K562 (cell line): ENCODE results near the gene ZSWIM1. TPM values are rescaled to one million over a fixed set of nuclear protein-coding genes. Genes with fewer than 3 reads are reported as not detected.
A peak's percentile ranks its signal among the peaks of the same experiment; 100 is the strongest.

Source experiments
- ATF1 ChIP-seq, 2 experiments: fragments of 450-650 bp in 1 of 2; IDR thresholded peaks; 2 replicates each; pipeline ENCODE4 v1.6.1; 2016; ENCODE audit warnings: missing compliant biosample characterization in 1 of 2, missing genetic modification characterization in 1 of 2
- ETV1 ChIP-seq: fragments of 450-650 bp; conservative IDR thresholded peaks from 2 replicates; pipeline ENCODE4 v1.6.1; 2016; ENCODE audit warnings: missing genetic modification characterization, control low read depth, low read depth, missing compliant biosample characterization
- FOS ChIP-seq: IDR thresholded peaks from 3 replicates; pipeline ENCODE4 v1.6.1; 2011; ENCODE audit not compliant: insufficient read length; ENCODE audit errors: extremely low read depth
- FOXK2 ChIP-seq, 2 experiments: fragments of 450-650 bp; IDR thresholded peaks in 1 of 2; conservative IDR thresholded peaks in 1 of 2; 2 replicates each; pipeline ENCODE4 v1.6.1; 2016; ENCODE audit warnings: low read depth in 2 of 2, mild to moderate bottlenecking in 1 of 2
- GABPB1 ChIP-seq: sonication (generic); formaldehyde crosslinking; IDR thresholded peaks from 2 replicates; pipeline ENCODE4 v1.8.0; 2022; ENCODE audit warnings: mild to moderate bottlenecking, missing genetic modification reagents
- KDM5B ChIP-seq: fragments of 200-600 bp; sonication (generic); IDR thresholded peaks from 2 replicates; pipeline ENCODE4 v1.6.1; 2012; ENCODE audit warnings: low read depth, mild to moderate bottlenecking, moderate library complexity, low read length, control low read depth, inconsistent platforms; ENCODE audit not compliant: insufficient replicate concordance
- MBD2 ChIP-seq: sonication (generic); IDR thresholded peaks from 2 replicates; pipeline ENCODE4 v1.6.1; 2016; ENCODE audit warnings: low read depth, borderline replicate concordance
- NFIC ChIP-seq: fragments of 450-650 bp; IDR thresholded peaks from 2 replicates; pipeline ENCODE4 v1.6.1; 2017; ENCODE audit warnings: mild to moderate bottlenecking, inconsistent platforms
- SFPQ ChIP-seq: fragments of 200-400 bp; formaldehyde crosslinking; IDR thresholded peaks from 2 replicates; pipeline ENCODE4 v1.6.1; 2017; ENCODE audit warnings: mild to moderate bottlenecking, low read depth, low read length, moderate library complexity
- TAF7 ChIP-seq: fragments of 450-650 bp; IDR thresholded peaks from 2 replicates; pipeline ENCODE4 v1.6.1; 2016; ENCODE audit warnings: missing genetic modification characterization, missing compliant biosample characterization
- ZBTB7A ChIP-seq: IDR thresholded peaks from 2 replicates; pipeline ENCODE4 v1.6.1; 2011; ENCODE audit warnings: low read depth, mild to moderate bottlenecking, low read length, moderate library complexity, borderline replicate concordance; ENCODE audit not compliant: control insufficient read depth
- ZNF175 ChIP-seq: fragments of 200-800 bp; sonication (Bioruptor generic); IDR thresholded peaks from 2 replicates; pipeline ENCODE4 v1.6.1; 2016; ENCODE audit warnings: low read depth, mild to moderate bottlenecking, missing genetic modification characterization, missing compliant biosample characterization
- ZNF584 ChIP-seq: fragments of 200-800 bp; sonication (Bioruptor generic); IDR thresholded peaks from 2 replicates; pipeline ENCODE4 v1.6.1; 2016; ENCODE audit warnings: low read depth, mild to moderate bottlenecking, missing genetic modification characterization, missing compliant biosample characterization
- ZNF76 ChIP-seq: fragments of 250-450 bp; sonication (Bioruptor Pico); IDR thresholded peaks from 2 replicates; pipeline ENCODE4 v1.4.0; 2020; ENCODE audit warnings: mild to moderate bottlenecking, moderate library complexity, borderline replicate concordance
- polyA plus RNA-seq, 8 experiments: library from polyadenylated mRNA; depleted of rRNA in 4 of 8; stranded (reverse) in 5 of 8; unstranded in 3 of 8; fragments of >200 nt; fragmentation: Nextera tagmentation in 2 of 8; fragmentation: Illumina TruSeq in 1 of 8; extraction: Ambion mirVana in 2 of 8; extraction: Trizol in 1 of 8; gene quantifications; 2 replicates each; pipeline versions ENCODE4 v1.2.1 to v1.2.3, GENCODE V29; 2011 to 2014; ENCODE audit warnings: inconsistent platforms in 1 of 8, missing spikeins in 1 of 8
- total RNA-seq, 7 experiments: library from RNA; depleted of rRNA in 6 of 7; stranded (reverse); fragments of >200 nt in 6 of 7; fragmentation: Illumina TruSeq in 2 of 7; extraction: Trizol in 2 of 7; gene quantifications; 2 replicates each; pipeline versions ENCODE4 v1.2.1 to v1.2.3, GENCODE V29; 2011 to 2021; ENCODE audit warnings: low replicate concordance in 1 of 7
- TF ChIP-seq, protein P1 (sequence below): fragments of 450-650 bp; formaldehyde crosslinking; IDR thresholded peaks from 2 replicates; pipeline ENCODE4 v1.4.0; 2022; ENCODE audit warnings: missing genetic modification characterization
- TF ChIP-seq, protein P2 (sequence below), 2 experiments: fragments of 450-650 bp; conservative IDR thresholded peaks; 2 replicates each; pipeline ENCODE4 v1.6.1; 2017; ENCODE audit warnings: mild to moderate bottlenecking in 2 of 2, moderate library complexity in 2 of 2

Gene ZSWIM1
- total and polyA plus RNA-seq, 9 of the 15 experiments (the other 6 are each of a cell fraction or from before 2014, with no cell fraction given), result 2.5 to 15.6 (median 9.5) TPM

DNA sequence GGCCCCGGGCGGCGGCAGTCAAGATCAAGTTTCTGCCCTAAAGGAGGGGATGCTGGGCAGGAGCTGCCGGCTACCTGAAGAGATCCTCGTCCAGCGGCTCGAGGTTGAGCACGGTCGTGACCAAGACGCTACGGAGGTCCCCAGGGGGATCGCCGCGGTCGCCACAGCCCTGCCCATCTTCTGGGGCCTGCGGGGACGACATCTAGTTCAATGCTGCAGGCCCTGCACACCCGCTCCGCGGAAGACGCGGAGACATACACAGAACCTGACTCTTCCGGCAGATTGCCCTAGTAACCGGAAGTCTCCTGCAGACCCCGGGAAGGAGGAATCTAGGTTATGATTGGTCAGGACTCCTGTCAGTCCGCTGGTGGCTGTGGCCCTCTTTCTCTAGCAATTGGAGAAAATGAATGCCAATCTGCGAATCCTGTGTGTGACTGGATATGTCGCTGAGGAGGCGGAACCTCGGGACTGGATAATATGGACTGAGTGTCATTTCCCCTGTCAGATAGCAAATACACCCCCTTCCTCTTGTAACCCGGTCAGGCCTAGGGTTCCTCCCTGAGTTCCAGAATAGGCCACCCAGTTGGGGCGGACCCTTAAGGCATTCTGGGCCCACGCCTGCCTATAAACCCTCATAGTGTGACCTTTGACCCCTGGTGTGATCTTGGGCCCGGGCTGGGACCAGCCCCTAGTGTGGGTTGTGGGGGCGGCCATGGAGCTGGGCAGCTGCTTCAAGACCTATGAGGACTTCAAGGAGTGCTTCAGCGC is 23.7 kb upstream of the ZSWIM1 start, which contains the start of the genes ACOT8 and ZSWIM3 (continued):
- TF ChIP-seq, protein P1, sequence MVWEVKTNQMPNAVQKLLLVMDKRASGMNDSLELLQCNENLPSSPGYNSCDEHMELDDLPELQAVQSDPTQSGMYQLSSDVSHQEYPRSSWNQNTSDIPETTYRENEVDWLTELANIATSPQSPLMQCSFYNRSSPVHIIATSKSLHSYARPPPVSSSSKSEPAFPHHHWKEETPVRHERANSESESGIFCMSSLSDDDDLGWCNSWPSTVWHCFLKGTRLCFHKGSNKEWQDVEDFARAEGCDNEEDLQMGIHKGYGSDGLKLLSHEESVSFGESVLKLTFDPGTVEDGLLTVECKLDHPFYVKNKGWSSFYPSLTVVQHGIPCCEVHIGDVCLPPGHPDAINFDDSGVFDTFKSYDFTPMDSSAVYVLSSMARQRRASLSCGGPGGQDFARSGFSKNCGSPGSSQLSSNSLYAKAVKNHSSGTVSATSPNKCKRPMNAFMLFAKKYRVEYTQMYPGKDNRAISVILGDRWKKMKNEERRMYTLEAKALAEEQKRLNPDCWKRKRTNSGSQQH (CRISPR knock-in tag), result 0 out of 2 replicates have a peak, but pooled peaks have one; percentile 35
- peak; percentile 96 for TF ChIP-seq KDM5B
- peak; percentile 35; the same call in 1 of the 2 replicates for TF ChIP-seq ZBTB7A
- TF ChIP-seq ETV1, result 0 out of 2 replicates have a peak, but pooled peaks have one; percentile 52
- peak; percentile 79 for TF ChIP-seq TAF7
- peak; percentile 73 to 82; a peak in 3 of 4 replicates for TF ChIP-seq FOXK2 (conservative IDR thresholded peaks at IDR 0.05 in 1 of 2, IDR thresholded peaks at IDR 0.05 in 1 of 2; ENCODE audit: low read depth in 2 of 2)
- TF ChIP-seq NFIC, result no peak
- no peak for TF ChIP-seq SFPQ
- TF ChIP-seq GABPB1 (CRISPR knock-in tag), result peak; percentile 97
- TF ChIP-seq, protein P2, sequence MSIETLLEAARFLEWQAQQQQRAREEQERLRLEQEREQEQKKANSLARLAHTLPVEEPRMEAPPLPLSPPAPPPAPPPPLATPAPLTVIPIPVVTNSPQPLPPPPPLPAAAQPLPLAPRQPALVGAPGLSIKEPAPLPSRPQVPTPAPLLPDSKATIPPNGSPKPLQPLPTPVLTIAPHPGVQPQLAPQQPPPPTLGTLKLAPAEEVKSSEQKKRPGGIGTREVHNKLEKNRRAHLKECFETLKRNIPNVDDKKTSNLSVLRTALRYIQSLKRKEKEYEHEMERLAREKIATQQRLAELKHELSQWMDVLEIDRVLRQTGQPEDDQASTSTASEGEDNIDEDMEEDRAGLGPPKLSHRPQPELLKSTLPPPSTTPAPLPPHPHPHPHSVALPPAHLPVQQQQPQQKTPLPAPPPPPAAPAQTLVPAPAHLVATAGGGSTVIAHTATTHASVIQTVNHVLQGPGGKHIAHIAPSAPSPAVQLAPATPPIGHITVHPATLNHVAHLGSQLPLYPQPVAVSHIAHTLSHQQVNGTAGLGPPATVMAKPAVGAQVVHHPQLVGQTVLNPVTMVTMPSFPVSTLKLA (conservative IDR thresholded peaks at IDR 0.05), result peak; percentile 53 to 76
- peak; percentile 100 for TF ChIP-seq FOS
- TF ChIP-seq ZNF175 (CRISPR knock-in tag), result 0 out of 2 replicates have a peak, but pooled peaks have one; percentile 67
- TF ChIP-seq MBD2, result peak; percentile 99
- no peak for TF ChIP-seq ZNF76 (CRISPR knock-in tag)
- TF ChIP-seq ATF1 (CRISPR knock-in tag; IDR thresholded peaks at IDR 0.05), result no peak
- TF ChIP-seq ATF1 (tag; IDR thresholded peaks at IDR 0.05), result peak; percentile 92
- 0 out of 2 replicates have a peak, but pooled peaks have one; percentile 28 for TF ChIP-seq ZNF584
